Peyer's patch (tissue), 4 donors: ENCODE results near the gene SHC3.

ENCODE experiments used
- CTCF ChIP-seq, 6 experiments: fragments of 450-650 bp in 4 of 6; fragments of 200-600 bp in 2 of 6; sonication (generic) in 1 of 6; IDR thresholded peaks; one replicate each; pipeline ENCODE4 v1.5.1; 2017 to 2019; ENCODE audit warnings: antibody characterized with exemption in 6 of 6, mild to moderate bottlenecking in 3 of 6, moderate library complexity in 1 of 6
- POLR2A ChIP-seq, 2 donors: fragments of 450-650 bp; IDR thresholded peaks; one replicate each; pipeline ENCODE4 v1.5.1; 2017; ENCODE audit warnings: antibody characterized with exemption in 2 of 2, mild to moderate bottlenecking in 2 of 2, moderate library complexity in 2 of 2

GRCh38 chr9:89000371-89000781, 178.2 kb downstream of the SHC3 start:
- TF ChIP-seq CTCF (IDR thresholded peaks at IDR 0.05) (no peak), POLR2A (IDR thresholded peaks at IDR 0.05) (no peak)
